ENCODE data around the gene LRRC47.

The LRRC47 gene

GRCh38 chr1:3747903-3748302, 48.4 kb downstream of the LRRC47 start:
- DNase-seq (ENCODE audit: low read depth in 1 of 2, low spot score in 1 of 2): no peak
- no peak overlapping the region for H3K27ac ChIP-seq (replicated peaks)
- H3K4me3 ChIP-seq (replicated peaks; ENCODE audit: insufficient read depth, low read length): no peak overlapping the region
- H3K27me3 ChIP-seq (ENCODE audit: insufficient read depth, poor library complexity, severe bottlenecking): peaks cover 4% of the 10 kb centered on the region
- TF ChIP-seq, protein P1, sequence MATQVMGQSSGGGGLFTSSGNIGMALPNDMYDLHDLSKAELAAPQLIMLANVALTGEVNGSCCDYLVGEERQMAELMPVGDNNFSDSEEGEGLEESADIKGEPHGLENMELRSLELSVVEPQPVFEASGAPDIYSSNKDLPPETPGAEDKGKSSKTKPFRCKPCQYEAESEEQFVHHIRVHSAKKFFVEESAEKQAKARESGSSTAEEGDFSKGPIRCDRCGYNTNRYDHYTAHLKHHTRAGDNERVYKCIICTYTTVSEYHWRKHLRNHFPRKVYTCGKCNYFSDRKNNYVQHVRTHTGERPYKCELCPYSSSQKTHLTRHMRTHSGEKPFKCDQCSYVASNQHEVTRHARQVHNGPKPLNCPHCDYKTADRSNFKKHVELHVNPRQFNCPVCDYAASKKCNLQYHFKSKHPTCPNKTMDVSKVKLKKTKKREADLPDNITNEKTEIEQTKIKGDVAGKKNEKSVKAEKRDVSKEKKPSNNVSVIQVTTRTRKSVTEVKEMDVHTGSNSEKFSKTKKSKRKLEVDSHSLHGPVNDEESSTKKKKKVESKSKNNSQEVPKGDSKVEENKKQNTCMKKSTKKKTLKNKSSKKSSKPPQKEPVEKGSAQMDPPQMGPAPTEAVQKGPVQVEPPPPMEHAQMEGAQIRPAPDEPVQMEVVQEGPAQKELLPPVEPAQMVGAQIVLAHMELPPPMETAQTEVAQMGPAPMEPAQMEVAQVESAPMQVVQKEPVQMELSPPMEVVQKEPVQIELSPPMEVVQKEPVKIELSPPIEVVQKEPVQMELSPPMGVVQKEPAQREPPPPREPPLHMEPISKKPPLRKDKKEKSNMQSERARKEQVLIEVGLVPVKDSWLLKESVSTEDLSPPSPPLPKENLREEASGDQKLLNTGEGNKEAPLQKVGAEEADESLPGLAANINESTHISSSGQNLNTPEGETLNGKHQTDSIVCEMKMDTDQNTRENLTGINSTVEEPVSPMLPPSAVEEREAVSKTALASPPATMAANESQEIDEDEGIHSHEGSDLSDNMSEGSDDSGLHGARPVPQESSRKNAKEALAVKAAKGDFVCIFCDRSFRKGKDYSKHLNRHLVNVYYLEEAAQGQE (IDR thresholded peaks at IDR 0.05; ENCODE audit: insufficient replicate concordance, low read depth): no peak
- TF ChIP-seq CTCF (IDR thresholded peaks at IDR 0.05; ENCODE audit: insufficient read depth, low read length) (no peak), POLR2AphosphoS5 (IDR thresholded peaks at IDR 0.05; ENCODE audit: low read depth) (no peak), SPI1 (IDR thresholded peaks at IDR 0.05; ENCODE audit: borderline replicate concordance, low read depth) (no peak), GABPA (IDR thresholded peaks at IDR 0.05; ENCODE audit: low read depth) (no peak)

DNA sequence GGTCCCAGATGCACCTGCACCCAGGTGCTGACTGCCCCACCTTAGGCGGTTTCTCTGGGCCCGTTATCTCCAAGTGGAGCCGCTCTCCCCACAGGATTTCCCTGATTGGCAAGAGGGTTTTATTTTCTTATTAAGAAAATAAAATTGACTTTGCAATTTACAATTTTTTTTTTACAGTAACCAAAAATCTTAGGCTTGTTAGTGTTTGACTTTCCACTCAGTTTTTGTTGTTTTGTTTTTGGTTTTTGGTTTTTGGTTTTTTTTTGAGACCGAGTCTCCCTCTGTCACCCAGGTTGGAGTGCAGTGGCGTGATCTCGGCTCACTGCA, 48.8 kb downstream of the LRRC47 start:
- TF ChIP-seq SPI1 (IDR thresholded peaks at IDR 0.05; ENCODE audit: borderline replicate concordance, low read depth) (no peak), CTCF (IDR thresholded peaks at IDR 0.05; ENCODE audit: insufficient read depth, low read length) (no peak), GABPA (IDR thresholded peaks at IDR 0.05; ENCODE audit: low read depth) (no peak), POLR2AphosphoS5 (IDR thresholded peaks at IDR 0.05; ENCODE audit: low read depth) (no peak)
- TF ChIP-seq, protein P1 (IDR thresholded peaks at IDR 0.05; ENCODE audit: insufficient replicate concordance, low read depth): no peak
- H3K27me3 ChIP-seq (ENCODE audit: insufficient read depth, poor library complexity, severe bottlenecking): peaks cover 4% of the 10 kb centered on the region

GRCh38 chr1:3746830-3747521, 49.3 kb downstream of the LRRC47 start:
- Histone ChIP-seq H3K4me3 (replicated peaks; ENCODE audit: insufficient read depth, low read length) (peak overlapping the region; percentile 21), H3K27ac (replicated peaks) (no peak overlapping the region)

More for the DNA sequence above, 48.8 kb downstream of the LRRC47 start:
- Histone ChIP-seq H3K27ac (replicated peaks) (no peak overlapping the region), H3K4me3 (replicated peaks; ENCODE audit: insufficient read depth, low read length) (peak overlapping the region; percentile 21)
- no peak for DNase-seq (ENCODE audit: low read depth in 1 of 2, low spot score in 1 of 2)

More at GRCh38 chr1:3746830-3747521, 49.3 kb downstream of the LRRC47 start:
- peak; percentile 77 for TF ChIP-seq GABPA (IDR thresholded peaks at IDR 0.05; ENCODE audit: low read depth)
- no peak for TF ChIP-seq SPI1 (IDR thresholded peaks at IDR 0.05; ENCODE audit: borderline replicate concordance, low read depth)
- TF ChIP-seq, protein P1 (IDR thresholded peaks at IDR 0.05; ENCODE audit: insufficient replicate concordance, low read depth): no peak
- peak; percentile 24 to 81 for DNase-seq (ENCODE audit: low read depth in 1 of 2, low spot score in 1 of 2)
- peaks cover 4% of the 10 kb centered on the region for H3K27me3 ChIP-seq (ENCODE audit: insufficient read depth, poor library complexity, severe bottlenecking)

Data from HL-60 (cell line).